GM12878 (cell line): Measurements from ENCODE around the gene RAET1E. TPM values are rescaled to one million over a fixed set of nuclear protein-coding genes. Genes with fewer than 3 reads are reported as not detected.
A peak's percentile ranks its signal among the peaks of the same experiment; 100 is the strongest.

Source experiments
- ATAC-seq: fragments of 200-7000 bp; cut with Tn5 transposase; 3 replicates; pipeline ENCODE4 v1.9.1; 2020; ENCODE audit warnings: mild to moderate bottlenecking, moderate library complexity
- BruUV-seq: library from RNA; stranded (reverse); fragments of 400-500 nt; replicated peaks from 2 replicates; lab custom pipeline; 2021; lab: Mats Ljungman, UMichigan
- CTCF ChIA-PET: fragments of 300-600 bp; sonication (Branson Sonifier 250); formaldehyde crosslinking; extraction: SDS; loops from one replicate; lab custom pipeline; 2021; ENCODE audit warnings: inconsistent platforms; lab: Yijun Ruan, JAX
- POLR2A ChIA-PET: fragments of 350-600 bp; formaldehyde crosslinking; extraction: SDS; loops from one replicate; lab custom pipeline; 2021; ENCODE audit warnings: inconsistent platforms; lab: Charles Lee
- RAD21 ChIA-PET: fragments of 300-600 bp; sonication (Branson Sonifier 250); formaldehyde crosslinking; loops from one replicate; lab custom pipeline; 2023; ENCODE audit warnings: antibody characterized with exemption; ENCODE audit not compliant: unreplicated experiment; lab: Charles Lee
- SMC1A ChIA-PET: fragments of 300-600 bp; sonication (Branson Sonifier 250); formaldehyde crosslinking; loops from one replicate; lab custom pipeline; 2023; ENCODE audit not compliant: unreplicated experiment, uncharacterized antibody; lab: Charles Lee
- DNase-seq: peaks from one replicate; pipeline ENCODE4 v3.0.0-alpha.2; 2011; ENCODE audit warnings: low read depth, low spot score
- FAIRE-seq: peaks from 3 replicates; lab custom pipeline; 2011; peaks lifted over from hg19 to GRCh38; lab: Jason Lieb, UNC
- H2AFZ ChIP-seq: 2 replicates; pipeline ENCODE4 v1.6.0; 2011; ENCODE audit warnings: low read depth, low read length, control low read depth; ENCODE audit not compliant: control insufficient read depth
- H3K27ac ChIP-seq: 2 replicates; pipeline ENCODE4 v1.5.1; 2011; ENCODE audit warnings: control low read depth; ENCODE audit not compliant: control insufficient read depth, insufficient read depth
- H3K27me3 ChIP-seq, 2 experiments: replicated peaks in 1 of 2; 2 replicates each; pipeline versions ENCODE4 v1.6.0 to v1.6.1; 2011; ENCODE audit warnings: low read length in 1 of 2; ENCODE audit not compliant: control insufficient read depth in 2 of 2, insufficient read depth in 2 of 2
- H3K36me3 ChIP-seq, 2 experiments: 2 replicates each; pipeline ENCODE4 v1.5.1; 2011; ENCODE audit warnings: low read length in 1 of 2; ENCODE audit not compliant: control insufficient read depth in 2 of 2, insufficient read depth in 2 of 2
- H3K4me1 ChIP-seq: 2 replicates; pipeline ENCODE4 v1.6.1; 2011; ENCODE audit warnings: mild to moderate bottlenecking, low read length, moderate library complexity, mixed read lengths; ENCODE audit not compliant: control insufficient read depth, insufficient read depth
- H3K4me2 ChIP-seq: 2 replicates; pipeline ENCODE4 v1.6.0; 2011; ENCODE audit warnings: control low read depth; ENCODE audit not compliant: control insufficient read depth, insufficient read depth
- H3K4me3 ChIP-seq: fragments of 200-600 bp; sonication (generic); 2 replicates; pipeline ENCODE4 v1.5.1; 2016
- H3K79me2 ChIP-seq: 2 replicates; pipeline ENCODE4 v1.6.0; 2011; ENCODE audit warnings: low read length; ENCODE audit not compliant: control insufficient read depth, insufficient read depth
- H3K9ac ChIP-seq: 2 replicates; pipeline ENCODE4 v1.8.0; 2011; ENCODE audit warnings: low read length, control low read depth, mixed read lengths; ENCODE audit not compliant: control insufficient read depth, insufficient read depth
- H3K9me3 ChIP-seq: replicated peaks from 3 replicates; pipeline ENCODE4 v1.5.1; 2011; ENCODE audit warnings: mild to moderate bottlenecking, low read length; ENCODE audit not compliant: control insufficient read depth, insufficient read depth
- H4K20me1 ChIP-seq: 2 replicates; pipeline ENCODE4 v1.6.0; 2011; ENCODE audit not compliant: control insufficient read depth, insufficient read depth
- ASH2L ChIP-seq: fragments of 300-600, 200-600 bp; sonication (generic); IDR thresholded peaks from 2 replicates; pipeline ENCODE4 v1.6.1; 2017; ENCODE audit warnings: low read depth, mild to moderate bottlenecking, borderline replicate concordance
- CBFB ChIP-seq: IDR thresholded peaks from 2 replicates; pipeline ENCODE4 v1.6.1; 2016; ENCODE audit warnings: antibody characterized with exemption, low read depth
- CBX3 ChIP-seq: fragments of 200-600 bp; sonication (generic); IDR thresholded peaks from 2 replicates; pipeline ENCODE4 v1.6.1; 2016; ENCODE audit warnings: low read depth, borderline replicate concordance
- EZH2 ChIP-seq: IDR thresholded peaks from 2 replicates; pipeline ENCODE4 v1.6.1; 2012; ENCODE audit warnings: low read depth, mild to moderate bottlenecking, control low read depth, inconsistent platforms, low read length, borderline replicate concordance; ENCODE audit not compliant: control insufficient read depth
- NFYB ChIP-seq: IDR thresholded peaks from 2 replicates; pipeline ENCODE4 v1.6.1; 2011; ENCODE audit warnings: low read depth, mild to moderate bottlenecking, low read length, improper control_type of control experiment, moderate library complexity; ENCODE audit not compliant: insufficient read depth
- POU2F2 ChIP-seq: IDR thresholded peaks from 3 replicates; pipeline ENCODE4 v1.6.1; 2011; ENCODE audit warnings: low read depth, mild to moderate bottlenecking, low read length, borderline replicate concordance
- SPI1 ChIP-seq: IDR thresholded peaks from 2 replicates; pipeline ENCODE4 v1.6.1; 2011; ENCODE audit warnings: low read depth, mild to moderate bottlenecking, low read length, moderate library complexity, borderline replicate concordance; ENCODE audit not compliant: insufficient read depth
- SREBF1 ChIP-seq: IDR thresholded peaks from 2 replicates; pipeline ENCODE4 v1.6.1; 2012; ENCODE audit warnings: mild to moderate bottlenecking, low read length
- USF1 ChIP-seq: IDR thresholded peaks from 2 replicates; pipeline ENCODE4 v1.6.1; 2011; ENCODE audit warnings: borderline replicate concordance, low read depth, mild to moderate bottlenecking, moderate library complexity, mixed read lengths, low read length; ENCODE audit not compliant: insufficient read depth; ENCODE audit errors: extremely low read length
- ZNF24 ChIP-seq: fragments of 450-650 bp; IDR thresholded peaks from 2 replicates; pipeline ENCODE4 v1.6.1; 2017; ENCODE audit warnings: antibody characterized with exemption, mild to moderate bottlenecking
- WGBS: methylation state at CpG from one replicate; pipeline ENCODE4 v1.1.6; 2016; ENCODE audit warnings: low lambda C conversion rate; ENCODE audit not compliant: insufficient replicate concordance, insufficient coverage; ENCODE audit errors: missing lambda C conversion rate; 5-methylcytosine and 5-hydroxymethylcytosine counted together
- in situ Hi-C: fragments of 300-500 bp; cut with MboI; formaldehyde crosslinking; loops from 9 replicates; pipeline ENCODE4 v1.14.3; 2018; ENCODE audit warnings: mixed read lengths
- intact Hi-C: fragments of 100-400 bp; cut with micrococcal nuclease; formaldehyde crosslinking; loops from one replicate; pipeline ENCODE4 v1.14.2; 2022; ENCODE audit not compliant: unreplicated experiment
- polyA plus RNA-seq, 11 experiments: library from polyadenylated mRNA; depleted of rRNA in 4 of 11; unstranded in 6 of 11; stranded (reverse) in 5 of 11; fragments of >200 nt; fragmentation: Nextera tagmentation in 4 of 11; fragmentation: Illumina TruSeq in 1 of 11; extraction: Ambion mirVana in 4 of 11; extraction: Trizol in 1 of 11; gene quantifications; 1 replicate in 1 of 11; 2 replicates in 10 of 11; pipeline versions ENCODE4 v1.2.1 to v1.2.3, GENCODE V29; 2011 to 2016; ENCODE audit warnings: inconsistent platforms in 2 of 11, missing spikeins in 2 of 11, low read depth in 1 of 11
- total RNA-seq, 4 experiments: library from RNA; depleted of rRNA in 3 of 4; stranded (reverse); fragments of >200 nt in 3 of 4; fragmentation: Illumina TruSeq in 1 of 4; extraction: Trizol in 1 of 4; gene quantifications; 2 replicates each; pipeline versions ENCODE4 v1.2.1 to v1.2.3, GENCODE V29; 2013 to 2021
- TF ChIP-seq, protein P1 (sequence below): IDR thresholded peaks from 2 replicates; pipeline ENCODE4 v1.6.1; 2012; ENCODE audit warnings: low read depth, low read length, improper control_type of control experiment
- TF ChIP-seq, protein P2 (sequence below): fragments of 450-650 bp; IDR thresholded peaks from 2 replicates; pipeline ENCODE4 v1.6.1; 2016; ENCODE audit warnings: mild to moderate bottlenecking, moderate library complexity, borderline replicate concordance

RAET1E gene
- total and polyA plus RNA-seq, 10 of the 15 experiments (the other 5 are each of a cell fraction or from before 2014, with no cell fraction given) = not detected

- H3K36me3 ChIP-seq = no peaks in the 10 kb centered on the region
- peaks cover 7% of the 10 kb centered on the region for H3K4me1 ChIP-seq
- no peak overlapping the region for H3K27ac ChIP-seq
- in situ Hi-C loops (no loop called here), intact Hi-C loops (no loop called here)
- DNase-seq (no peak), ATAC-seq (peak; percentile 52; the same call in 2 of the 3 replicates), FAIRE-seq (no peak)
- no peak overlapping the region for H3K4me3 ChIP-seq
- no peaks in the 10 kb centered on the region for H4K20me1 ChIP-seq
- no peaks in the 10 kb centered on the region for H3K9me3 ChIP-seq
- ChIA-PET POLR2A (no interaction called here), CTCF (no interaction called here), SMC1A (no interaction called here), RAD21 (no interaction called here)
- no peaks in the 10 kb centered on the region; a peak in 2 of 4 replicates for H3K27me3 ChIP-seq
- no peak overlapping the region for H2AFZ ChIP-seq
- H3K9ac ChIP-seq = no peak overlapping the region
- BruUV-seq = no TSS peak
- H3K4me2 ChIP-seq = no peak overlapping the region
- H3K79me2 ChIP-seq = no peaks in the 10 kb centered on the region
- WGBS = 11% methylated on average over 12 of the region's 12 CpGs
- no peak for TF ChIP-seq SREBF1
- TF ChIP-seq CBFB = no peak
- no peak for TF ChIP-seq ASH2L
- no peak for TF ChIP-seq ZNF24
- no peak for TF ChIP-seq EZH2
- TF ChIP-seq, protein P1, sequence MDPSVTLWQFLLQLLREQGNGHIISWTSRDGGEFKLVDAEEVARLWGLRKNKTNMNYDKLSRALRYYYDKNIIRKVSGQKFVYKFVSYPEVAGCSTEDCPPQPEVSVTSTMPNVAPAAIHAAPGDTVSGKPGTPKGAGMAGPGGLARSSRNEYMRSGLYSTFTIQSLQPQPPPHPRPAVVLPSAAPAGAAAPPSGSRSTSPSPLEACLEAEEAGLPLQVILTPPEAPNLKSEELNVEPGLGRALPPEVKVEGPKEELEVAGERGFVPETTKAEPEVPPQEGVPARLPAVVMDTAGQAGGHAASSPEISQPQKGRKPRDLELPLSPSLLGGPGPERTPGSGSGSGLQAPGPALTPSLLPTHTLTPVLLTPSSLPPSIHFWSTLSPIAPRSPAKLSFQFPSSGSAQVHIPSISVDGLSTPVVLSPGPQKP = no peak
- no peak for TF ChIP-seq NFYB
Measured at GRCh38 chr6:149852881-149853280, 45.0 kb downstream of the RAET1E start.

GRCh38 chr6:149852180-149852579, 45.7 kb downstream of the RAET1E start:
- ChIA-PET SMC1A (interaction anchor here (0.6 kb wide), 1 partner anchor 552 kb away, joined by 3 read pairs; no protein-coding TSS in a partner anchor), CTCF (no interaction called here), RAD21 (no interaction called here), POLR2A (no interaction called here)
- intact Hi-C loops (no loop called here), in situ Hi-C loops (no loop called here)
- ATAC-seq = peak; percentile 83
- TF ChIP-seq CBX3 (no peak), POU2F2 (peak; percentile 45; the same call in 1 of the 3 replicates), USF1 (no peak), SPI1 (peak; percentile 77; the same call in 1 of the 2 replicates)
- TF ChIP-seq, protein P2, sequence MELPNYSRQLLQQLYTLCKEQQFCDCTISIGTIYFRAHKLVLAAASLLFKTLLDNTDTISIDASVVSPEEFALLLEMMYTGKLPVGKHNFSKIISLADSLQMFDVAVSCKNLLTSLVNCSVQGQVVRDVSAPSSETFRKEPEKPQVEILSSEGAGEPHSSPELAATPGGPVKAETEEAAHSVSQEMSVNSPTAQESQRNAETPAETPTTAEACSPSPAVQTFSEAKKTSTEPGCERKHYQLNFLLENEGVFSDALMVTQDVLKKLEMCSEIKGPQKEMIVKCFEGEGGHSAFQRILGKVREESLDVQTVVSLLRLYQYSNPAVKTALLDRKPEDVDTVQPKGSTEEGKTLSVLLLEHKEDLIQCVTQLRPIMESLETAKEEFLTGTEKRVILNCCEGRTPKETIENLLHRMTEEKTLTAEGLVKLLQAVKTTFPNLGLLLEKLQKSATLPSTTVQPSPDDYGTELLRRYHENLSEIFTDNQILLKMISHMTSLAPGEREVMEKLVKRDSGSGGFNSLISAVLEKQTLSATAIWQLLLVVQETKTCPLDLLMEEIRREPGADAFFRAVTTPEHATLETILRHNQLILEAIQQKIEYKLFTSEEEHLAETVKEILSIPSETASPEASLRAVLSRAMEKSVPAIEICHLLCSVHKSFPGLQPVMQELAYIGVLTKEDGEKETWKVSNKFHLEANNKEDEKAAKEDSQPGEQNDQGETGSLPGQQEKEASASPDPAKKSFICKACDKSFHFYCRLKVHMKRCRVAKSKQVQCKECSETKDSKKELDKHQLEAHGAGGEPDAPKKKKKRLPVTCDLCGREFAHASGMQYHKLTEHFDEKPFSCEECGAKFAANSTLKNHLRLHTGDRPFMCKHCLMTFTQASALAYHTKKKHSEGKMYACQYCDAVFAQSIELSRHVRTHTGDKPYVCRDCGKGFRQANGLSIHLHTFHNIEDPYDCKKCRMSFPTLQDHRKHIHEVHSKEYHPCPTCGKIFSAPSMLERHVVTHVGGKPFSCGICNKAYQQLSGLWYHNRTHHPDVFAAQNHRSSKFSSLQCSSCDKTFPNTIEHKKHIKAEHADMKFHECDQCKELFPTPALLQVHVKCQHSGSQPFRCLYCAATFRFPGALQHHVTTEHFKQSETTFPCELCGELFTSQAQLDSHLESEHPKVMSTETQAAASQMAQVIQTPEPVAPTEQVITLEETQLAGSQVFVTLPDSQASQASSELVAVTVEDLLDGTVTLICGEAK = no peak
- Histone ChIP-seq H3K4me1 (peaks cover 7% of the 10 kb centered on the region), H3K27me3 (no peaks in the 10 kb centered on the region; a peak in 3 of 4 replicates), H2AFZ (no peak overlapping the region), H3K4me3 (no peak overlapping the region), H3K27ac (no peak overlapping the region), H3K9me3 (no peaks in the 10 kb centered on the region), H3K4me2 (peak overlapping the region; percentile 30; the same call in 1 of the 2 replicates), H3K79me2 (no peaks in the 10 kb centered on the region), H3K9ac (no peak overlapping the region), H4K20me1 (no peaks in the 10 kb centered on the region), H3K36me3 (no peaks in the 10 kb centered on the region)
- no peak for FAIRE-seq
- WGBS = 12% methylated on average over 6 of the region's 6 CpGs
- no TSS peak for BruUV-seq
- peak; percentile 13 for DNase-seq
